Activated T-cell treated with anti-CD3 and anti-CD28 coated beads, Interleukin-2, amount 50 U/mL, for 24 hours (primary cell): ENCODE results near the gene ZNF485.
"Not testable (repeated sequence)": the region's sequence is repeated elsewhere in the genome, so short reads cannot be mapped to it uniquely, and the experiment has no call there.

ENCODE experiments used
- DNase-seq: peaks from one replicate; pipeline ENCODE4 v3.0.0-alpha.2; 2020
- H3K27ac Mint-ChIP-seq: 2 replicates; pipeline ENCODE4 v1.8.0; 2020; ENCODE audit warnings: mild to moderate bottlenecking, mixed read lengths
- H3K27me3 Mint-ChIP-seq: 2 replicates; pipeline ENCODE4 v1.8.0; 2020; ENCODE audit warnings: mixed read lengths
- H3K36me3 Mint-ChIP-seq: 2 replicates; pipeline ENCODE4 v1.8.0; 2020; ENCODE audit warnings: low read depth, mixed read lengths
- H3K4me1 Mint-ChIP-seq: 2 replicates; pipeline ENCODE4 v1.8.0; 2020; ENCODE audit warnings: low read depth, mixed read lengths
- H3K4me3 Mint-ChIP-seq: 2 replicates; pipeline ENCODE4 v1.8.0; 2020; ENCODE audit warnings: mild to moderate bottlenecking, moderate library complexity, mixed read lengths
- H3K9me3 Mint-ChIP-seq: 2 replicates; pipeline ENCODE4 v1.8.0; 2020; ENCODE audit warnings: mixed read lengths

The ZNF485 gene

GRCh38 chr10:43591303-43591904 is 14.8 kb upstream of the ZNF485 start:
- Mint-ChIP-seq H3K36me3 (no peaks in the 10 kb centered on the region), H3K27ac (no peak overlapping the region), H3K9me3 (peaks cover 8% of the 10 kb centered on the region), H3K4me3 (no peak overlapping the region), H3K4me1 (peaks cover 24% of the 10 kb centered on the region), H3K27me3 (peaks cover 17% of the 10 kb centered on the region)
- no peak for DNase-seq

- Mint-ChIP-seq H3K4me1 (peaks cover 28% of the 10 kb centered on the region), H3K9me3 (peaks cover 8% of the 10 kb centered on the region), H3K27ac (peak overlapping the region; percentile 61), H3K27me3 (peaks cover 5% of the 10 kb centered on the region), H3K4me3 (peak overlapping the region; percentile 56), H3K36me3 (no peaks in the 10 kb centered on the region)
- peak; percentile 41 for DNase-seq
Measured at GRCh38 chr10:43594944-43595589, 11.2 kb upstream of the ZNF485 start.

- peak; percentile 47 for DNase-seq
- peaks cover 8% of the 10 kb centered on the region for H3K9me3 Mint-ChIP-seq
- H3K27me3 Mint-ChIP-seq: peaks cover 5% of the 10 kb centered on the region
- H3K4me3 Mint-ChIP-seq: peak overlapping the region; percentile 56
- H3K4me1 Mint-ChIP-seq: peaks cover 28% of the 10 kb centered on the region
- no peaks in the 10 kb centered on the region for H3K36me3 Mint-ChIP-seq
- H3K27ac Mint-ChIP-seq: peak overlapping the region; percentile 61
Measured at GRCh38 chr10:43595739-43596298, 10.4 kb upstream of the ZNF485 start.

- Mint-ChIP-seq H3K36me3 (no peaks in the 10 kb centered on the region), H3K9me3 (peaks cover 4% of the 10 kb centered on the region), H3K27me3 (peaks cover 5% of the 10 kb centered on the region), H3K27ac (no peak overlapping the region), H3K4me1 (peaks cover 28% of the 10 kb centered on the region), H3K4me3 (no peak overlapping the region)
- no peak for DNase-seq
Measured at GRCh38 chr10:43596546-43596945, 9.7 kb upstream of the ZNF485 start.

GRCh38 chr10:43598446-43598845 is 7.8 kb upstream of the ZNF485 start:
- Mint-ChIP-seq H3K27ac (no peak overlapping the region), H3K36me3 (no peaks in the 10 kb centered on the region), H3K9me3 (no peaks in the 10 kb centered on the region), H3K4me3 (no peak overlapping the region), H3K27me3 (peaks cover 5% of the 10 kb centered on the region), H3K4me1 (peaks cover 28% of the 10 kb centered on the region)
- DNase-seq: no peak

GRCh38 chr10:43599333-43599732 is 6.9 kb upstream of the ZNF485 start:
- H3K4me1 Mint-ChIP-seq: peaks cover 25% of the 10 kb centered on the region
- H3K4me3 Mint-ChIP-seq: no peak overlapping the region
- H3K9me3 Mint-ChIP-seq: no peaks in the 10 kb centered on the region
- H3K27me3 Mint-ChIP-seq: no peaks in the 10 kb centered on the region
- no peak for DNase-seq
- H3K27ac Mint-ChIP-seq: no peak overlapping the region
- no peaks in the 10 kb centered on the region for H3K36me3 Mint-ChIP-seq

- not testable (repeated sequence) for DNase-seq, H3K4me1 Mint-ChIP-seq, H3K9me3 Mint-ChIP-seq, H3K27ac Mint-ChIP-seq, H3K4me3 Mint-ChIP-seq, H3K27me3 Mint-ChIP-seq, H3K36me3 Mint-ChIP-seq
Measured at GRCh38 chr10:43601576-43601975, 4.7 kb upstream of the ZNF485 start.

- Mint-ChIP-seq H3K9me3 (peaks cover 9% of the 10 kb centered on the region), H3K4me1 (peaks cover 45% of the 10 kb centered on the region), H3K27me3 (no peaks in the 10 kb centered on the region), H3K4me3 (peak overlapping the region; percentile 82), H3K27ac (peak overlapping the region; percentile 77), H3K36me3 (peaks cover 47% of the 10 kb centered on the region)
- DNase-seq: no peak
Measured at GRCh38 chr10:43605850-43606322, 352 bp upstream of the ZNF485 start.

- peak overlapping the region; percentile 87 for H3K27ac Mint-ChIP-seq
- H3K27me3 Mint-ChIP-seq: no peaks in the 10 kb centered on the region
- H3K36me3 Mint-ChIP-seq: peaks cover 58% of the 10 kb centered on the region
- DNase-seq: no peak
- H3K9me3 Mint-ChIP-seq: peaks cover 13% of the 10 kb centered on the region
- H3K4me1 Mint-ChIP-seq: peaks cover 48% of the 10 kb centered on the region
- H3K4me3 Mint-ChIP-seq: peak overlapping the region; percentile 82
Measured at GRCh38 chr10:43607199-43607573, 948 bp downstream of the ZNF485 start.

- Mint-ChIP-seq H3K9me3 (peaks cover 30% of the 10 kb centered on the region), H3K36me3 (peaks cover 92% of the 10 kb centered on the region), H3K4me1 (peaks cover 56% of the 10 kb centered on the region), H3K27me3 (no peaks in the 10 kb centered on the region), H3K27ac (no peak overlapping the region), H3K4me3 (no peak overlapping the region)
- DNase-seq: no peak
Measured at GRCh38 chr10:43610636-43611035, 4.4 kb downstream of the ZNF485 start.

GRCh38 chr10:43616697-43617370 is 10.6 kb downstream of the ZNF485 start:
- no peak overlapping the region for H3K4me3 Mint-ChIP-seq
- H3K27me3 Mint-ChIP-seq: no peaks in the 10 kb centered on the region
- no peak for DNase-seq
- H3K36me3 Mint-ChIP-seq: peaks cover 86% of the 10 kb centered on the region
- H3K9me3 Mint-ChIP-seq: peaks cover 64% of the 10 kb centered on the region
- H3K4me1 Mint-ChIP-seq: peaks cover 13% of the 10 kb centered on the region
- no peak overlapping the region for H3K27ac Mint-ChIP-seq

- Mint-ChIP-seq H3K27me3 (no peaks in the 10 kb centered on the region), H3K27ac (no peak overlapping the region), H3K4me1 (peaks cover 16% of the 10 kb centered on the region), H3K36me3 (peaks cover 67% of the 10 kb centered on the region), H3K9me3 (peaks cover 65% of the 10 kb centered on the region), H3K4me3 (no peak overlapping the region)
- DNase-seq: no peak
Measured at GRCh38 chr10:43619368-43619767, 13.1 kb downstream of the ZNF485 start.

- Mint-ChIP-seq H3K36me3 (peaks cover 41% of the 10 kb centered on the region), H3K4me1 (peaks cover 16% of the 10 kb centered on the region), H3K4me3 (no peak overlapping the region), H3K9me3 (peaks cover 44% of the 10 kb centered on the region), H3K27me3 (no peaks in the 10 kb centered on the region), H3K27ac (no peak overlapping the region)
- DNase-seq: no peak
Measured at GRCh38 chr10:43622038-43622437, 15.8 kb downstream of the ZNF485 start.

- Mint-ChIP-seq H3K27me3 (no peaks in the 10 kb centered on the region), H3K4me1 (peaks cover 16% of the 10 kb centered on the region), H3K36me3 (peaks cover 30% of the 10 kb centered on the region), H3K4me3 (peak overlapping the region; percentile 1), H3K27ac (no peak overlapping the region), H3K9me3 (peaks cover 38% of the 10 kb centered on the region)
- DNase-seq: no peak
Measured at GRCh38 chr10:43623351-43623750, 17.1 kb downstream of the ZNF485 start.

GRCh38 chr10:43627942-43628341 is 21.7 kb downstream of the ZNF485 start:
- Mint-ChIP-seq H3K9me3 (peaks cover 13% of the 10 kb centered on the region), H3K36me3 (no peaks in the 10 kb centered on the region), H3K4me3 (no peak overlapping the region), H3K4me1 (peaks cover 7% of the 10 kb centered on the region), H3K27ac (no peak overlapping the region), H3K27me3 (no peaks in the 10 kb centered on the region)
- DNase-seq: no peak
